HEK293T (cell line): ENCODE results near the gene STXBP6.

Source experiments
- BHLHE40 ChIP-seq: fragments of 450-650 bp; IDR thresholded peaks from 2 replicates; pipeline ENCODE4 v1.6.1; 2016; ENCODE audit warnings: mild to moderate bottlenecking, moderate library complexity, borderline replicate concordance
- FOXA1 ChIP-seq: fragments of 450-650 bp; IDR thresholded peaks from 2 replicates; pipeline ENCODE4 v1.6.1; 2016; ENCODE audit warnings: mild to moderate bottlenecking
- FOXK2 ChIP-seq: fragments of 450-650 bp; IDR thresholded peaks from 2 replicates; pipeline ENCODE4 v1.6.1; 2016; ENCODE audit warnings: mild to moderate bottlenecking
- FOXM1 ChIP-seq: fragments of 450-650 bp; IDR thresholded peaks from 2 replicates; pipeline ENCODE4 v1.6.1; 2017; ENCODE audit warnings: mild to moderate bottlenecking, borderline replicate concordance
- SUZ12 ChIP-seq: fragments of 450-650 bp; IDR thresholded peaks from 2 replicates; pipeline ENCODE4 v1.6.1; 2016; ENCODE audit warnings: mild to moderate bottlenecking
- TARDBP ChIP-seq: fragments of 450-650 bp; IDR thresholded peaks from 2 replicates; pipeline ENCODE4 v1.6.1; 2016
- TF ChIP-seq, protein P1 (sequence below): fragments of 450-650 bp; IDR thresholded peaks from 2 replicates; pipeline ENCODE4 v1.6.1; 2016

DNA sequence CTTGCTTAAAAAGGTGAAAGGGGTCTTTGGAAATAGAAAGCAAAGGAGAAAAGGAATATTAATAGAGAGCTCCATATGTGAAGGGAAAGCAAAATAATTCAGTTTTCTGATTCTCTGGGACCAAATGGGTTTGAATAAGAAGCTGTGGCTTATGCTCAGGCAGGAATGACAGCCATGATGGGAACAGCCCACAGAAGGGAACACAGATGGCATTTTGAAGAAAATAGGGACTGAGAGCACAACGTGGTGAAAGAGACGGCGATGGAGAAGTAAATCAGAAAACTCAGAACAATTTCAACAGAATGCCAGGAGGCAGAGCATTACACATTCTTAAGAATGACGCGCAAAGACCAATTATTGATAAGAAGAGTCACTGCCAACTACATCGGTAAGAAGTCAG is 102.8 kb downstream of the STXBP6 start:
- TF ChIP-seq, protein P1, sequence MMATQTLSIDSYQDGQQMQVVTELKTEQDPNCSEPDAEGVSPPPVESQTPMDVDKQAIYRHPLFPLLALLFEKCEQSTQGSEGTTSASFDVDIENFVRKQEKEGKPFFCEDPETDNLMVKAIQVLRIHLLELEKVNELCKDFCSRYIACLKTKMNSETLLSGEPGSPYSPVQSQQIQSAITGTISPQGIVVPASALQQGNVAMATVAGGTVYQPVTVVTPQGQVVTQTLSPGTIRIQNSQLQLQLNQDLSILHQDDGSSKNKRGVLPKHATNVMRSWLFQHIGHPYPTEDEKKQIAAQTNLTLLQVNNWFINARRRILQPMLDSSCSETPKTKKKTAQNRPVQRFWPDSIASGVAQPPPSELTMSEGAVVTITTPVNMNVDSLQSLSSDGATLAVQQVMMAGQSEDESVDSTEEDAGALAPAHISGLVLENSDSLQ, result no peak
- TF ChIP-seq SUZ12, result no peak
- TF ChIP-seq FOXM1, result no peak
- TF ChIP-seq FOXA1, result no peak
- no peak for TF ChIP-seq FOXK2
- TF ChIP-seq TARDBP, result no peak
- TF ChIP-seq BHLHE40, result no peak
